Measurements from ENCODE around the gene NEK5.
A peak's percentile ranks its signal among the peaks of the same experiment; 100 is the strongest.
"Not testable (repeated sequence)": the region's sequence is repeated elsewhere in the genome, so short reads cannot be mapped to it uniquely, and the experiment has no call there.

Gene NEK5

DNA sequence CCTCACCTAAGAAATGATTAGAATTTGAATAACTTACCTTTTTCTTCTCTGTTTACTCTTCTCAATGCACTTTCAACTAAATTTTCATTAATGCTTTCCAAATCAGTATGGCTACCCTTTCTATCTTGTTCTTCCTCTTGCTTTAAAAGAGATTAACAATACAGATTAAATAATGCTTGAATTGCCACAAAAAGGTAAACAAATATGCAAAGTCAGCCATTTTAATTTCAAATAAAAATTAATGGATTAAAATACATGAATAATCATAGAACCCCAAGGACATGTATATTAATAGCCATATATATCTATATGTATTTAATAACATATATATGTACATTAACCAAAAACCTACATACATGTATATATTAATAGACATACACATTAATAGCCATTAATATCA lies 7.9 kb upstream of the NEK5 start:
- no peak for DNase-seq

DNA sequence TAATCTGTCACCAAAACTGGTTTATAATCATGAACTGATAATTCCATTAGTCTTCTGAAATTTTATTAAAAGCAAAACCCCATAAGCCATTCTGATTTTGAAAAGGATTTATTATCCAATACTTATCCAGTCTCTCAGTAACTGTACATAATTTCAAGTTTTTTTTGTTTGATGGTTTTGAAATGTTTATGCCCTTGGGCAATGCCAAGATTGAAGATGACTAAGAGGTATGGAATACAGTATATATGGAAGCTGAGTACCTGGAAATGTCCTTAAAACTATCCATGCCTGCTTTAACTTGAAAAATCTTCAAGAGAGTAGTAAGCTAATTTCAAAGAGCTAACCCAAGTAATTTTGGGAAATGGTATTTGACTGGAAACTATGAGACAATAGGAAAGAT lies 1.8 kb upstream of the NEK5 start:
- no peak for DNase-seq

DNA sequence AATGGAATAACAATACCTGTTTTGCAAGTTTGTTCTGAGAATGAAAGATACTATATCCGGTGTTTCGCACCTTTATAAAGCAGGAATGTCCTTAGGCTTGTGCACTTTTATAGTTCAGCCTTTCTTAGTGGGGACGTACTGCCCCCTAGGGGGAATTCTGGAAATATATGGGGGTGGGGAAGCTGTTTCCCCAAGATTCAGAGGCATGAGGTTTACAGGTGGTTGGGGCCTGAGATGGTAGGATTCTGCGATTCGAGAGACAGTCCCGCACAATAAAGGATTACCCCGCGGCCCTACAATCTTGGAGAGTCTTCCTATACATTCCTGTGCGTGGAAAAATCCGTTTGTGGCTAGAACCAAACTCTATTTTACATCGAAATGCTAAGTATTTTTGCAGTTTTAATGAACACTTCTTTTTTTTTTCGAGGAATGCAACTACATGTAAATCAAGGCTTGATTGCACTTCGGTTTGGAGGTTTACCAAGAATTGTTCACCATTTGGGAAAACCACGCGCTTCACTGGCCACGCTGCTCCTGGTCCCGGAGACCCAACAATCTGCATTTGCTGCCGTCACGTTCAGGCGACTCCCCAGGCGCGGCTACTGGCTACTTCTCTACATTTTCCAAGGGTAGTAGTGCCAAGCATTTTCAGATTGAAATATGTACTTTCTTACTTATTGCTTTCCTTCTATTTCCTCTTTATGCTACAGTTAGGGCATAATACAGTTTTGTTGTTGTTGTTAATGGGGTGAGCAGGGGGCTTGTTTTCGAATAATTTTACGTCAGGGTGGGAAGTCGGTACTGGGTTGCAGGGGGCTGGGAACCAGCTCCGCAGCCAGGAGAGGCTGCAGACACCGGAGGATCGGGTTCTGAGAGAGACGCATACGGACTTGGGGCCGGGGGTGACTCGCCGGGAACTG lies 830 bp downstream of the NEK5 start:
- peak; percentile 65 for DNase-seq

DNA sequence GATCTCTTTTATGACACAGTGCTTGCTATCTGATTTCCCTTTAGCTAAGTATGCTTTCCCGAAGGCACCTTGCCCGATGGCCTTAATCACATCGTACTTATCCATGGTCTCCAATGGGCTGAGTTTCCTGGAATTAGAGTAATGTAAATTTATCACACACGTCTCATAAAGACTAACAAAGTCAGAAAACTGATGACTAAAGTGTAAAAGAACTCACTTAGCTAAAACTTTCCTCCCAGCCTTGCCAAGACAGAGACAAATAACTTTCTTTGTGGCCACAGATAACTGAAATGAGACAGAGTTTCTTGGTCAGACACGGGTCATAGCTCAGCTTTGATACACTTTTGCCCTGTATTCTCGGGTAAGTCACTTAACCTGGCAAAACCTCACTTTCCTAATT lies 1.5 kb downstream of the NEK5 start:
- no peak for DNase-seq

DNA sequence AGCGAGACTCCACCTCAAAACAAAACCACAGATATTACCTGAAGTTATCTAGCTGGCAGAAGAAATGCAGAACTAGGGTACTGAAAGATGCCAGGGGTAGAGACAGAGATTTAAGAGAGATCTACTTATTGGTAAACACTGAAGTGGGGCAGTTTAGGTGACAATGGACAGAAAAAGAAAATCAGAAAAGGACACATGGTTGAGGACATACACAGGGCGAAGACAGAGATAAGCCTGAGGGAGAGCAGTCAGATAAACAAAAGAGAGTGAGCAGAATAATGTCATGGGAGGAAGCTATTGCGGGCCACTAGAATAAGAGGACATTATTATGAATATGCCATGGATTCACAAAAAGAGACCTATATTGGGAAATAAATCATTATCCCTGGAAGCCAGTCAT lies 3.3 kb downstream of the NEK5 start:
- DNase-seq, result no peak

DNA sequence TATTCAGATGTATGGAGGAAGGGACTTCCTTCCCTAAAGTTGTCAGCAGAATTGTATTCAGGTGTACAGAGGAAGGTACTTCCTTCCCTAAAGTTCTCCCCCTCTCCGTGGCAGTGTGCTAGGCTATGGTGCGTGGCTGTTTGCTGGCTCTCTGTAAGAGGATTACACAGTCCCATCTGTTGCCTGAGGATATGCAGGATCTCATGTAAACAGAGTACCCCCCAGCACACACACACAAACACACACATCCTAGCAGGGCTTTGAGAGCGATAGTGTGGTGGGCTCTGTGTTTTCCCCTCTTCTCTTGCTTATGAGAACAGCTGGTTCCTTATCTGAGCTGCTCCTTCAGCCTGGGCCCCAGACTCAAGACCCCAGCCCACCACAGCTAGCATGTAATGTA lies 10.3 kb downstream of the NEK5 start:
- no peak for DNase-seq

DNA sequence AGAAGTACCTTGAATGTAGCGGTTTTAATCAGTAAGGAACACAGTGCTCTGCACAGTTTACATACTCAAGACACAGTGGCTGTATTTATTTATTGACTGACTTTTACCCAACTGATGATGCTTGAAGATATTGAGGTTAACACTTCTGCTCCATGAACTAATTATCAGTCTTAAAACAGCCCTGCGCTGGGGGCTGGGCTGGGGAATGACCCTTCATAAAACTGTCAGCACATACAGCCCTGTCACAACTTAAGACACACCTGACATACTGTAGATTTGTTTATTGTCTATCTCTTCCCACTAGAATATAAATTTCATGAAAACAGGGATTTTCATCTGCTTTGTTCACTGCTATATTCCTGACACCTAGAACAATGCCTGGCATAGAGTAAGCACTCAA lies 10.8 kb downstream of the NEK5 start:
- DNase-seq, result no peak

DNA sequence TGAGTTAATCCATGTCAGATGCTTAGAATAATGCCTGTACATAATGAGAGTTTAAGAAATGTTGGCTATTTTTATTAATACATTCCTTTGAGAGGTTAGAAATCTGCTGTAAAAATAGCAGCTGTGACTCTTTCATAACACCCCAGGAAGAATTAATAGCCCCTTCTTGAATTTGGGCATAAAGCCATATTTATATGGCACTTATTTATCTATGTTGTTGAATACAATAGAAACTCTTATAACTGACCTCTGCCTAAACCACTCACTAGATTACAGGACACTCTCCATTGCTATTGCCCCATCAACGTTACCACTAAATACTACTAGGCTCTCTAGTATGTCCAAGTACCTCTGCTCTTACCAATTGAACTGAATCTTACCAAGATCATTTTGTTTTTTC lies 16.3 kb downstream of the NEK5 start:
- no peak for DNase-seq

DNA sequence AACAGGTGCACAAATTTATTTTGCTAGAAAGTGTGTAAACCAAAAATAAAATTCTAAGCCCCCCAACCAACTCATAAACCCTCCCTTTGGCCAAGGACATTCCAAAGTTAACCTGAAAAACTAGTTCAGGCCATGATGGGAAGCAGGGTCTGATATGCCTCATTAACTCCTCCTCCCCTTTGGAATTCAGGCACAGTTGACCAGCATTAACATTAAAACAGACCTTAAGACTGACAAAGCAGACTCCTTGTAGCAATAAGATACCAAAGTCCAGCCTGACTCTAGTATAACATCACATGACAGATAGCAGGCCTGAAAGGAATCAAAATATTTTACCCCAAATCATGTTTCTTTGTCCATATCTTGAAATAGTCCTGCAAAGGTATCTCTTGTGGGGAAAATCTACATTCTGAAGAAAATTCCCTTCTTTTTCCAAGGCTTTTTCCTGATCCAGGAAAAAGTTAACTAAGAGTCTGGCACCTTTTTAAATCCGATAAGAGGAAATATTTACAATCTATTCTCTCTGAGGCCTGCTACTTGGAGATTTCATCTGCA lies 19.7 kb downstream of the NEK5 start:
- no peak for DNase-seq

DNA sequence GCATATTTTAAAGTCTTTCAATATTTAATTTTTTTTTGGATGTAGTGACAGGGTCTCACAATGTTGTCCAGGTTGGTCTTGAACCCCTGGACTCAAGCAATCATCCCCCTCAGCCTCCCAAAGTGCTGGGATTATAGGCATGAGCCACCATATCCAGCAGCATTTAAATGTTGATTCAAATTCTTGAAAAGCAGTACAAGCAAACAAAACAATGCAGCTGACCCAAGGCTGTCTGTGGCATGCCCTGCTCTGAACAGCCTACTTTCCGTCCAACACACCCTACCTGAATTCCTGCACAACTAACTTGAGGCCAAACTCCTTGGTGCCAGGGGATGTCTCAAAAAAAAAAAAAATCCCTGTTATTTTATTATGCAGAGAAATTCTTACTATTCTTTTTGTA lies 23.0 kb downstream of the NEK5 start:
- no peak for DNase-seq

DNA sequence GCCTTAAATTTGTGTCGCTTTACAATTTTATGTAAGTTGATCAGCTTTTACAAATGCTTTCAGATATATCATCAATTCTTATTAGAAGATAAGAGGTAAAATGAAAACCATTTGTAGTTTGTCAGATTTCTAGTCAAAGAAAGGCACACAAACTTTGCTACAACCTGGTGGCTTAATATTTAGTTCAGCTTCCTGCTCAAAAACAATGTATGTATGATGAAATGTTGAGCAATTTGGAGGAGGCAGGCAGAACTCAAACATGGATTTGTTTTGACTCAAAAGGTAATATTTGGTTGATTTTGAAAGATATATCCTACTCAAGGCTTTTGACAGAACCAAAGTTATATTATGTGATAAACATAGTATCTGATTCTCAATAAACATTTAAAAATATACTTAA lies 24.2 kb downstream of the NEK5 start:
- no peak for DNase-seq

DNA sequence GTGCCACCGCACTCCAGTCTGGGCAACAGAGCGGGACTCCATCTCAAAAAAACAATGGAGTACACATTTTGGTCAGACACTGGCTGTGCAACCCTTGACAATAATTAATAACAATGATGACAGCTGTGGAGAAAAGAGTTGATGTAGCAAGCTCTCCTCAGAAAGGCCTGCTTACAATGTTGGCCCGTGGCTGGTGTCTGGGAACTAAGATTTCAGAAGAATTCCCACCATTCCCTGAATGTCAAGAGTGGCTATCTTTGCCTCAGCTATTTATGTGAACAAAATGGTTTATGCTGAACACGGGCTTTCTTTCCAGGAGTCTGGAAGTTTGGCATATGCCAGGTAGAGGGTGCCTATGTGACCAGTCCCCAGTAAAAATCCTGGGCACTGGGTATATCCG lies 25.5 kb downstream of the NEK5 start:
- no peak for DNase-seq

DNA sequence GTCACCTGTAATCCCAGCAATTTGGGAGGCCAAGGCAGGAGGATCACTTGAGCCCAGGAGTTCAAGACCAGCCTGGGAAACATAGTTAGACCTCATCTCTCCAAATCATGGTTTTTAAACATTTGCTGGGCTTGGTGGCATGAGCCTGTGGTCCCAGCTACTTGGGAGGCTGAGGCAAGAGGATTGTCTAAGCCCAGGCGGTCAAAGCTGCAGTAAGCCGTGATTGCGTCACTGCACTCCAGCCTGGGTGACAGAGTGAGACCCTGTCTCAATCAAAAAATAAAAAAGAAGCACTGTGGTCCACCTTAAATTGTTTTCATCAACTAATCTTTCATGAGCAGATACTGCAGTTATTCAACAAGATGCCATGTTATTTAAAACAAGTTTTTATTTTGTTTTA lies 26.4 kb downstream of the NEK5 start:
- DNase-seq, result not testable (repeated sequence)

DNA sequence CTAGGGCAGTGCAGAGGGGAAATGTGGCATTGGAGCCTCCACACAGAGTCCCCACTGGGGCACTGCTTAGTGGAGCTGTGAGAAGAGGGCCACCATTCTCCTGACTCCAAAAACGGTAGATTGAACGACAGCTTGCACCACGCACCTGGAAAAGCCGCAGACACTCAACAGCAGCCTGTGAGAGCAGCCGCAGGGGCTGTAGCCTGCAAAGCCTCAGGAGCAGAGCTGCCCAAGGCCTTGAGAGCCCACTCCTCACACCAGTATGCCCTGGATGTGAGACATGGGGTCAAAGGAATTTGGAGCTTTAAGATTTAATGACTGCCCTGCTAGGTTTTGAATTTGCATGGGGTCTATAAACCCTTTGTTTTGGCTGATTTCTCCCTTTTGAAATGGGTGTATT lies 31.7 kb downstream of the NEK5 start:
- no peak for DNase-seq

DNA sequence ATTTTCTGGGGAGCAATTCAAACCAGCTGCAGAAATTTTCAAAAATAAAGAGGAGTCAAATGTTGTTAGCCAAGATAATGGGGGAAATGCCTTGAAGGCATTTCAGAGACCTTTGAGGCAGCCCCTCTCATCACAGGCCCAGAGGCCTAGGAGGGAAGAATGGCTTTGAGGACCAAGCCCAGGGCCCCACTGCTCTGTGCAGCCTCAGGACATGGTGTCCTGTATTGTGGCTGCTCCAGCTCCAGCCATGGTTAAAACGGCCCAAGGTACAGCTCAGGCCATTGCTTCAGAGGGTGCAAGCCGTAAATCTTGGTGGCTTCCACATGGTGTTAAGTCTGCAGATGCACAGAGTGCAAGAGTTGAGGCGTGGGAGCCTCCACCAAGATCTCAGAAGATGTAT lies 32.1 kb downstream of the NEK5 start:
- no peak for DNase-seq

DNA sequence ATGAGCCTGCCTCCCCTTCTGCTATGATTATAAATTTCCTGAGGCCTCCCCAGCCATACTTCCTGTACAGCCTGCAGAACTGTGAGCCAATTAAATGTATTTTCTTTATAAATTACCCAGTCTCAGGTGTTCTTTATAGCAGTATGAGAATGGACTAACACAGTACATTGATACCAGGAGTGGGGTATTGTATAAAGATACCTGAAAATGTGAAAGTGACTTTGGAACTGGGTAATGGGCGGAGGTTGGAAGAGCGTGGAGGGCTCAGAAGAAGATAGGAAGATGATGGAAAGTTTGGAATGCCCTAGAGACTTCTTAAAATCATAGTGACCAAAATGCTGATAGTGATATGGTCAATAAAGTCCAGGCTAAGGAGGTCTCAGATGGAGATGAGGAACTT lies 32.8 kb downstream of the NEK5 start:
- no peak for DNase-seq

DNA sequence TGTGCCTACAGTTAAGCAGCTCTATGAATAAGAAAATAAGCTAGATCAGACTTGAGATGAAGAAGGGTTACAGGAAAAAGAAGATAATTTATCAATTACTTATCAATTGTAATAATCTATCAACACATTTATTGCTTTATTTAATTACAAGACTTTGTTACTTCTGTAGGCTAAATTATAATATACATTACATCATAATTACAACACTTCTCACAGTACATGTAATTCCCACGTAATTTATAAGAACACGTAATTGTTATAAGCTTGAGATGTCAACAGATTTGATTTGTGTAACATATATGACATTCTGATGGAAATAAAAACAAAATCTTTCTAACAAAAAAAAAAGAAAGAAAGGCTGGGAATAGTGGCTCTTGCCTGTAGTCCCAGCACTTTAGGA lies 36.8 kb downstream of the NEK5 start:
- no peak for DNase-seq

DNA sequence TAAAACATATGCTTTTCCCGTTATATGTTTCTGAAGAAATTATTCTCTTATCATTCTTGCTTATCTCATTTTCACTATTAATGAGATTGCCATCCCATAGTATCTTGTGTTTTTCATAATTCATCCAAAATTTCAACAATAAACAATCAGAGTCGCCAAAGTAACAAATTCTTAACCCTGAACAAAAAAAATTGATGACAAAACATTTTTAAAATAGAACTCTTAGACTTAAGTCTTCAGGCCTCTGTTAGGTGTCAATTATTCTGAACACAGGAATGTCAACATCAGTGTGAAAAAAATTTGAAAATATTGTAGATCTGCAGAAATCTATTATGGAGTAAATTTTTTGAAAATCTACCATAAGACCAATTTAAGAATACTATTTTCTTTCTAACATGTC lies 37.4 kb downstream of the NEK5 start:
- no peak for DNase-seq

DNA sequence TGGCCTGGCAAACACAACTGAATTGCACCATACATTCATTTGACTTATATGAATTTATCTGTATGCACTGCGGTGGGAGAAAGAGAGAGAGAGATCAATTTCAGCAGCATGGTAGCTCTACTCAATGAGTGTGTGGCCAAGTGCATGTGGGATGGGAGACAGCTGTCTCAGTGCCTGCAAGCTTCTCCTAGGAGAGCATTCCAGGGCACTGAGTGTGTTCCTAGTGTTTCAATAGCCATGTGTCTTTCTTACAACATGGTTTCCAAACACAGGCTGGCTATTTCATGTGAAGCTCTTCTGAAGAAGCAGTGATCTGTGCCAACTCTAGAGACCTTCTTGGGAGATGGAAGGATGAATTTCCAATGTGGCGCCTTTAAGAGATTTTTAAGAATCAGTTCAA lies 43.5 kb downstream of the NEK5 start:
- DNase-seq, result no peak

DNA sequence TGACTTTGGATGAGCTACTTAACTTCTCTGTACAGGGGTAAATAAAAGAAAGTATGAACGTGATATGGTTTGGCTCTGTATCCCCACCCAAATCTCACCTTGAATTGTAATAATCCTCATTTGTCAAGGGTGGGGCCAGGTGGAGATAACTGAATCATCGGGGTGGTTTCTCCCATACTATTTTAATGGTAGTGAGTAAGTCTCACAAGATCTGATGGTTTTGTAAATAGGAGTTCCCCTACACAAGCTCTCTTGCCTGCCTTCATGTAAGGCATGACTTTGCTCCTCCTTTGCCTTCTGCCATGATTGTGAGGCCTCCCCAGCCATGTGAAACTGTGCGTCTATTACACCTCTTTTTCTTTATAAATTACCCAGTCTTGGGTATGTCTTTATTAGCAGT lies 43.9 kb downstream of the NEK5 start:
- DNase-seq, result not testable (repeated sequence)

DNA sequence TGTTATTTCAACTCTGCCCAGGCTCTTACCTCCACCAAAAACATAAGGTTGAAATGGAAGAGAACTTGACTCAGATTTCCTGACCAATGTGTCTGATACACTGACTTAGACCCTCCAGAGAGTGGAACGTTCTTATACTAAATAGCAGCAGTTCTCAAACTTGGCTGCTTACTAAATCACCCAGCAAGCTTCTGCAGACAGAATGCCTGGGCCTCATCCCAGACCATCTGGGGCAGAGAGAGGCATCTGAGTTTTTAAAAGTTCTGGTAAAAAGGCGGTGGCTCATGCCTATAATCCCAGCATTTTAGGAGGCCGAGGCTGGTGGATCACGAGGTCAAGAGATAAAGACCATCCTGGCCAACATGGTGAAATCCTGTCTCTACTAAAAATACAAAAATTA lies 46.3 kb downstream of the NEK5 start:
- DNase-seq, result no peak

DNA sequence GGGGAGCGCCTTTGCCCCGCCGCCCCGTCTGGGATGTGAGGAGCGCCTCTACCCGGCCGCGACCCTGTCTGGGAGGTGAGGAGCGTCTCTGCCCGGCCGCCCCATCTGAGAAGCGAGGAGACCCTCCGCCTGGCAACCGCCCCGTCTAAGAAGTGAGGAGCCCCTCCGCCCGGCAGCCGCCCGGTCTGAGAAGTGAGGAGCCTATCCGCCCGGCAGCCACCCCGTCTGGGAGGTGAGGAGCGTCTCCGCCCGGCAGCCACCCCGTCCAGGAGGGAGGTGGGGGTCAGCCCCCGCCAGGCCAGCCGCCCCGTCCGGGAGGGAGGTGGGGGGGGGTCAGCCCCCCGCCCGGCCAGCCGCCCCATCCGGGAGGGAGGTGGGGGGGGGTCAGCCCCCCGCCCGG lies 49.0 kb downstream of the NEK5 start:
- DNase-seq, result not testable (repeated sequence)

DNA sequence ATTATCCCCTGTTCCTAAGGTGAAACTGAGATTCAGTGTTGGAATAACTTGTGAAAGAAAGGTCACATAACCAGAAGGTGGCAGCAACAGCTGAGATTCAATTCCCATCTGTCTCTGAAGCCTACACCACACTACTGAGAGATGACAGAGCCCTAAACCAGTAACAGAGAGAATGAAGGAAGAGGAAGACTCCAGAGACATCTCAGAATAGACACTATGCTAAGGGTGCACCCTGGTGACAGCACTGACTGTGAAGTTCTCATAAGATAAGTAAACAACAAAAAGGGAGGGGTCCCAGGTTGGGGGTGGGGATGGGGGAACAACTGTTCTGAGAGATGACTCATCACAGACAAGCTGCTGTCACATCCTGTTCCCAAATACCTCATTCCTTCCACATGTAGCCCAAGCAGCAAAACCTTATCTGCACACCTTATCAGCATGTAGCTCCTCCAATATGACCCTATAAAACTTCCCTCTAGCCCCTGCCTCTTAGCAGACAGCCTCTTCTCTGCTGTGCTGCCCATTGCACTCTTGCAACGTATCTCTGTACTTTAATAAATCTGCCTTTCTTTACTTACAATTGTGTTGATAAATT lies 57.8 kb downstream of the NEK5 start:
- peak; percentile 24 for DNase-seq

DNA sequence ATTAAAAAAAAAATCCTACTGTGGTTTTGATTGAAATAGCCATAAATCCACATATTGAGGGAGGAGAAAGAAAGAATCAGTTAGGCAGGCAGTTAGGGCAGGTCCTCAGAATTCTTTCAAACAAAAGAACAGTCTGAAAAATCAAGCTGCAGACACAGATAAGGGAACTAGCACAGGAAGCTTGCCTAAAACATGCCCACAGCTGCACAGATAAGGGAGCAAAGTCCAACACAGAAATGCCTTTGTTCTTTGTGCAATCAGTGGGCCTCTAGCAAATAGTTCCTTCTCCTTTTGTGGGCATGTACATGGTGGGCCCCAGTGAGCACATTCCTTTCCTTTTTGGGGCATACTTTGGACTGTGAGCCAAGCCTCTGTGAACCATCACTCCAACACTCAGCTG lies 61.6 kb downstream of the NEK5 start:
- DNase-seq, result no peak

DNA sequence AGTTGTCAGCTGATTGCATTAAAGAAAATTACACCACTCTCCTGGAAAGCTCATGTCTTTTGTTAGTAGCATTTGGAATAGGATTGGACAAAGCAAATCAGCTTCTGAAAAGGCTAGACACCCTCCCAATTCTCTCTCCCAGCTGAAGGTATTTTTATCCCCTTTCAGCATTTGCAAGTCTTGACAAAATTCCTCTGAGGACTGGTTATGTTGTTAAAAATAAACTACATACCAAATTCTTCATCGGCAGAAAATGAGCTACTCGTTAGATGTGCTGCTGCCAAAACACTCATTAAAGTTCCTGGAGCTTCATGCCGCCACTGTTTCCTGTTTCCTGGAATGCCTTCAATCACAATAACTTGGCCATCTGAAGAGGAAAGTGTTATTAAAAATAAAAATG lies 67.3 kb downstream of the NEK5 start:
- DNase-seq, result no peak

Data from activated CD4-positive, alpha-beta T cell treated with anti-CD3 and anti-CD28 coated beads for 48 hours (primary cell).